Stimulated activated CD8-positive, alpha-beta memory T cell treated with anti-CD3 and anti-CD28 coated beads, Interleukin-15, amount 100 ng/mL, for 4 hours (primary cell): ENCODE measurements around the gene PCDHGB6.
"Not testable (repeated sequence)": the region's sequence is repeated elsewhere in the genome, so short reads cannot be mapped to it uniquely, and the experiment has no call there.

Experiments used
- DNase-seq, 2 donors: peaks; one replicate each; pipeline ENCODE4 v3.0.0-alpha.2; 2020; ENCODE audit warnings: low read depth in 2 of 2

PCDHGB6 gene

DNA sequence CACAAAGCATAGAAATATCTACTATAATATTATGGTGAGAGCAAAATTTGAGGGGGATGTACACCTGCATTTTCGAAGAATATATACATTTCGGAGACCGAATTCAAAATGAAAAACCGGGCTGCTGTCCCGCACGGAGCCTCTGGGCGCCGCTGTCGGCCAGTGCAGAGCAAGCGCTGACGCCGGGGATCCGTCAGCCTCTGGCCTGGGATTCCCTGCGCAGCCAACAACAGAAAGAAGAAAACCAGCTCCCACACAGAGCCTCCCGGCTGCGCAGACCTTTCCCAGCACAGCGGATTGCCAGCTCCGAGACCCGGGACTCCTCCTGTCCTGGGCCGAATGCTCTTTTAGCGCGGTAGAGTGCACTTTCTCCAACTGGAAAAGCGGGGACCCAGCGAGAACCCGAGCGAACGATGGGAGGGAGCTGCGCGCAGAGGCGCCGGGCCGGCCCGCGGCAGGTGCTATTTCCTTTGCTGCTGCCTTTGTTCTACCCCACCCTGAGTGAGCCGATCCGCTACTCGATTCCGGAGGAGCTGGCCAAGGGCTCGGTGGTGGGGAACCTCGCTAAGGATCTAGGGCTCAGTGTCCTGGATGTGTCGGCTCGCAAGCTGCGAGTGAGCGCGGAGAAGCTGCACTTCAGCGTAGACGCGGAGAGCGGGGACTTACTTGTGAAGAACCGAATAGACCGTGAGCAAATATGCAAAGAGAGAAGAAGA is at the start of gene PCDHGB6:
PCDHGB6 (plus strand) TSS at position 232 of the 716 bp plus-strand sequence; CDS start at position 414, 182 bp downstream.
- DNase-seq = not testable (repeated sequence)

DNA sequence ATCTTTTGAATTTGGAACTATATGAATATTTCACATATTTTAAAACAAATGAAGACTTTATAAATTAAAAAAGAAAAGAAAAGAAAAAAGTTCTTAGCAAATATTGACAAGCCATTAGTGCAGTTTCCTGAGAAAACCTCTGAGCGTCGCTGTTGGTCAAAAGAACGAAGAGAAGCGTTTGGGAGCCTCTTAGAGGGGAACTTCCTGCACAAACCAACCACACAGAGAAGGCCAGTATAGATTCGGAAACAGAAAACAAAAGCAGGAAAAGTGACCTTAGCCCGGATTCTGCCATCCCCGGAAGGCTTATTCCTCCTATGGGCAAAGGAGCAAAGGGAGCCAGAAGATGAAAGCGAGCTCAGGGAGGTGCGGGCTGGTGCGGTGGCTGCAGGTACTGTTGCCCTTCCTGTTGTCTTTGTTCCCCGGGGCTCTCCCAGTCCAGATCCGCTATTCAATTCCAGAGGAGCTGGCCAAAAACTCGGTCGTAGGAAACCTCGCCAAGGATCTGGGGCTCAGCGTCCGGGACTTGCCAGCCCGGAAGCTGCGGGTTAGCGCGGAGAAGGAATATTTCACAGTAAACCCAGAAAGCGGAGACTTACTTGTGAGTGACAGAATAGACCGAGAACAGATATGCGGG is 47.9 kb upstream of the PCDHGB6 start, which contains the start of gene PCDHGB2:
PCDHGB2 (plus strand) TSS at position 205 of the 637 bp plus-strand sequence; CDS start at position 347, 142 bp downstream.
- no peak for DNase-seq

DNA sequence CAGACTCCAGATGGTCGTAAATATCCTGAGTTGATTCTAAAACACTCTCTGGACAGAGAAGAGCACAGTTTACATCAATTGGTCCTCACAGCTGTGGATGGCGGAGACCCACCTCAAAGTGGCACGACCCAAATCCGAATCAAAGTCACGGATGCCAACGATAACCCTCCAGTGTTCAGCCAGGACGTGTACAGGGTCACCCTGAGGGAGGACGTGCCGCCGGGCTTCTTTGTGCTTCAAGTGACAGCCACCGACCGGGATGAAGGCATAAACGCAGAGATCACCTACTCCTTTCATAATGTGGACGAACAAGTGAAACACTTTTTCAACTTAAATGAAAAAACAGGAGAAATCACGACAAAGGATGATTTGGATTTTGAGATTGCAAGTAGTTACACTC is 47.1 kb upstream of the PCDHGB6 start:
- no peak for DNase-seq

DNA sequence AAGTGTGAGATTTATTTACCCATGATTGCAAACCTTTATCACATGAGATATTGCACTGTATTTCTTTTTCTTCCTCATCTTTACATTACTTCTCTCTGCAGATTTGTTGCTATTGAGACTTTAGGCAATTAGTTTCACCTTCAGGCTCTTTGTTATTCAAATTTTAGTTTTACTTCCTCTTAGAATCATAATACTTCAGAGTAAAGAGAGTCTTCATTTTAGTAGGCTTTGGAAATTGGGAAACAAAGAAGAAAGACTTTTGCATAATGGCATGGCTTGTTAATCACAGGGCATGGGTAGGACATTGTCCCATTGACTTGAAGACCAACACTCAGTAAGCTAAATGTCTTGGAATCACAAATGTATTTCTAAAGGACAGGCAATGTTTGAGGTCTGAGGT is 45.1 kb upstream of the PCDHGB6 start:
- DNase-seq = no peak

DNA sequence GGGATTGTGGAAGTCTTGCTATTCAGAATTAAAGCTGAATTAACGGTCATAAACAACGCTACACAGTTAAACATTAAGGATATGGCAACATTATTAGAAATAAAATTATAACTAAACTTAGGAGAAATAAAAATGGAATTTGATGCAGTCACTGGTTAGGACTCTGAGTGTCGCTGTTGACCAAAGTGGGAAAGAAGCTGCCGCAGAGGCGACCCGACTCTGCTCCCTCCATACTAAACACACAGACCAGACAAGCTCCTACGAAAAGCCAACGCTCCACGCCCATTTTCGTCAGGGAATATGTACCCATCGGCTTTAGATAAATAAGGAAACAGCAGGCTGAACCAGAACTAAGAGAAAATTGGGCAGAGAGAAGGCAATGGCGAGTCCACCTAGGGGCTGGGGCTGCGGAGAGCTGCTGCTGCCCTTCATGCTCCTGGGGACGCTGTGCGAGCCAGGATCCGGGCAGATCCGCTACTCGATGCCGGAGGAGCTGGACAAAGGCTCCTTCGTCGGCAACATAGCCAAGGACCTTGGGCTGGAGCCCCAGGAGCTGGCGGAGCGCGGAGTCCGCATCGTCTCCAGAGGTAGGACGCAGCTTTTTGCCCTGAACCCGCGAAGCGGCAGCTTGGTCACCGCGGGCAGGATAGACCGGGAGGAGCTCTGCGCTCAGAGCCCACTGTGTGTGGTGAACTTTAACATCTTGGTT is 43.7 kb upstream of the PCDHGB6 start, which contains the start of gene PCDHGA5:
PCDHGA5 (plus strand) TSS at position 211 of the 709 bp plus-strand sequence; CDS start at position 380, 169 bp downstream.
- no peak for DNase-seq

DNA sequence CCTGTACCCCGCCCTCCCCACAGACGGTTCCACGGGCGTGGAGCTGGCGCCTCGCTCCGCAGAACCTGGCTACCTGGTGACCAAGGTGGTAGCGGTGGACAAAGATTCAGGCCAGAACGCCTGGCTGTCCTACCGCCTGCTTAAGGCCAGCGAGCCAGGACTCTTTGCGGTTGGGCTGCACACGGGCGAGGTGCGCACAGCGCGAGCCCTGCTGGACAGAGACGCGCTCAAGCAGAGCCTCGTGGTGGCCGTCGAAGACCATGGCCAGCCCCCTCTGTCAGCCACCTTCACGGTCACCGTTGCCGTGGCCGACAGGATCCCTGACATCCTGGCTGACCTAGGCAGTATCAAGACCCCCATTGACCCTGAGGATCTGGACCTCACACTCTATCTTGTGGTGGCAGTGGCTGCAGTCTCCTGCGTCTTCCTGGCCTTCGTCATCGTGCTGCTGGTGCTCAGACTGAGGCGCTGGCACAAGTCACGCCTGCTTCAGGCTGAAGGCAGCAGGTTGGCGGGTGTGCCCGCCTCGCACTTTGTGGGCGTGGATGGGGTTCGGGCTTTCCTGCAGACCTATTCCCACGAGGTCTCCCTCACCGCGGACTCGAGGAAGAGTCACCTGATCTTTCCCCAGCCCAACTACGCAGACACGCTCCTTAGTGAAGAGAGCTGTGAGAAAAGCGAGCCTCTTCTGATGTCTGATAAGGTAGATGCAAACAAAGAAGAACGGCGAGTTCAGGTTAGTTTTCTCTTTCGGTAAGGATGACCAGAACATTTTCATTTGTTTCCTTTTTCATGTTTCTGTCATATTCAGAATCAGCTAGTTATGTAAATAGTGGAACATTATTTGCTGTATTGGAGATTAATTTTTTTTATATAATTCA is 41.6 kb upstream of the PCDHGB6 start:
- DNase-seq = no peak

DNA sequence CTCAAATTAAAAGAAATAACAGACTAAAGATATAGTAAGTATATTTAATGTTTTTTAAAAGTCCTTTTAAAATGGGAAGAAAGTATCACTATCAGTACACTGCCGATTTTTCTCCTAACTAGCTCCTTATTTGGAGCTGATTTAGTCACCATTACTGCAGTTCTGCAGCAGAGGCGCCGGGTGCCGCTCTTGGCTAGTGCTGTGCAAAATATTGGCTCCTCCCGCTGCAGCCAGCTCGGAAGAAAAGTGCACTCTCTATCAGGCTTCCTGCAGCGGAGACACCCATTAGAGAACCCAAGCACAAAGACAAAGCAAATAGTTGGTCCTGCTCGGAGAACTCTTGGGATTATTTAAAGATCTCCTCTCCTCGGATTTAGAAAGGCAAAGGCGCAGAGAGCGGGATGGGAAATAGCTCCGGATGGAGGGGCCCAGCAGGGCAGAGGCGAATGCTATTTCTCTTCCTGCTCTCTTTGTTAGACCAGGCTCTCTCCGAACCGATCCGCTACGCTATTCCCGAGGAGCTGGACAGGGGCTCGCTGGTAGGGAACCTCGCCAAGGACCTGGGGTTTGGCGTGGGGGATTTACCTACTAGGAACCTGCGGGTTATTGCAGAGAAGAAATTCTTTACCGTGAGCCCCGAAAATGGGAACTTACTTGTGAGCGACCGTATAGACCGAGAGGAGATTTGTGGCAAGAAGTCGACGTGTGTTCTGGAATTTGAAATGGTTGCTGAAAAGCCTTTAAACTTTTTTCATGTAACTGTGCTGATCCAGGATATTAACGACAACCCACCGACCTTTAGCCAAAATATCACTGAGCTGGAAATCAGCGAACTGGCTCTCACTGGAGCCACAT is 37.6 kb upstream of the PCDHGB6 start, which contains the start of gene PCDHGB3:
PCDHGB3 (plus strand) TSS at position 249 of the 855 bp plus-strand sequence; CDS start at position 402, 153 bp downstream.
- no peak for DNase-seq

DNA sequence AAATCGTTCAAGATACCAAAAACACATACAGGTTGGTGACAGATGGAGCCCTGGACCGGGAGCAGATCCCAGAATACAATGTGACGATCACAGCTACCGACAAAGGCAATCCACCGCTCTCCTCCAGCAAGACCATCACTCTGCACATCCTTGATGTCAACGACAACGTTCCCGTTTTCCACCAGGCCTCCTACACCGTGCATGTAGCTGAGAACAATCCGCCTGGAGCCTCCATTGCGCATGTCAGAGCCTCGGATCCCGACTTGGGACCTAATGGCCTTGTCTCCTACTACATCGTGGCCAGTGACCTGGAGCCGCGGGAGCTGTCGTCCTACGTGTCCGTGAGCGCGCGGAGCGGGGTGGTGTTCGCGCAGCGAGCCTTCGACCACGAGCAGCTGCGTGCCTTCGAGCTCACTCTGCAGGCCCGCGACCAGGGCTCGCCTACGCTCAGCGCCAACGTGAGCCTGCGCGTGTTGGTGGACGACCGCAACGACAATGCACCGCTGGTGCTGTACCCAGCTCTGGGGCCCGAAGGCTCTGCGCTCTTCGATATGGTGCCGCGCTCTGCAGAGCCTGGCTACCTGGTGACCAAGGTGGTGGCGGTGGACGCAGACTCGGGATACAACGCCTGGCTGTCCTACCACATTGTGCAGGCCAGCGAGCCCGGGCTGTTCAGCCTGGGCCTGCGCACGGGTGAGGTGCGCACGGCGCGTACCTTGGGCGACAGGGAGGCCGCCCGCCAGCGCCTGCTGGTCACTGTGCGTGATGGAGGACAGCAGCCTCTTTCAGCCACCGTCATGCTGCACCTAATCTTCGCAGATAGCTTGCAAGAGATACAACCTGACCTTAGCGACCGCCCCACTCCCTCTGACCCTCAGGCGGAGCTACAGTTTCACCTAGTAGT is 36.0 kb upstream of the PCDHGB6 start:
- DNase-seq = no peak

DNA sequence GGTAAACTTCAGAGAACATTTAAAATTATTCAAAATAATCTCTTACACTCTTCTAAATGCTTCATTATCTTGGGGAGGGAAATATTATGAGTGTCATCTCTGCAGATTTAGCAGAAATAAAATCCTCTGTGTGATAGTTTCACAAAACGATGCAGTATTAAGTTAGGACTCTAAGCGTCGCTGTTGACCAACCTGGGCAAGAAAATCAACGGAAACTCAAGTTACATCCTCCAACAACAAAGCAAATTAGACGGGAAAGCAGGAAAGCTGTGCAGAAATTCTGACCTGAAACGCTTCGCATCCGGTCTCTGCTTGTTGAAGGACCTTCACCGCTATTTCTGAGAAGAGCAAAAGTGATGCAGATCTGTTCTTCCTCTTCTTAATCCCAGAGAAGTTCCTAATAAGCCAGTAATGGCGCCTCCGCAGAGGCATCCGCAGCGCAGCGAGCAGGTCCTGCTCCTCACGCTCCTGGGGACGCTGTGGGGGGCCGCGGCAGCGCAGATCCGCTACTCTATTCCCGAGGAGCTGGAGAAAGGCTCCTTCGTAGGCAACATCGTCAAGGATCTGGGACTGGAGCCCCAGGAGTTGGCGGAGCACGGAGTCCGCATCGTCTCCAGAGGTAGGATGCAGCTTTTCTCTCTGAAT is 34.0 kb upstream of the PCDHGB6 start, which contains the start of gene PCDHGA6:
PCDHGA6 (plus strand) TSS at position 219 of the 645 bp plus-strand sequence; CDS start at position 412, 193 bp downstream.
- no peak for DNase-seq

DNA sequence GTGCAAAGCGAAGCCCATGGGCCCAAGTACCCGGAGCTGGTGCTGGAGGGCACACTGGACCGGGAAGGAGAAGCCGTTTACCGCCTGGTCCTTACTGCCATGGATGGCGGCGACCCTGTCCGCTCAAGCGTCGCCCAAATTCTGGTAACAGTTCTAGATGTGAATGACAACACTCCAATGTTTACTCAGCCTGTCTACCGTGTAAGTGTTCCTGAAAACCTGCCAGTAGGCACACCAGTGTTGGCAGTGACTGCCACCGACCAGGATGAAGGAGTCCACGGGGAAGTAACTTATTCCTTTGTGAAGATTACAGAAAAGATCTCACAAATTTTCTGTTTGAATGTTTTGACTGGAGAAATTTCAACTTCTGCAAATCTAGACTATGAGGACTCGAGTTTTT is 33.2 kb upstream of the PCDHGB6 start:
- DNase-seq = no peak

DNA sequence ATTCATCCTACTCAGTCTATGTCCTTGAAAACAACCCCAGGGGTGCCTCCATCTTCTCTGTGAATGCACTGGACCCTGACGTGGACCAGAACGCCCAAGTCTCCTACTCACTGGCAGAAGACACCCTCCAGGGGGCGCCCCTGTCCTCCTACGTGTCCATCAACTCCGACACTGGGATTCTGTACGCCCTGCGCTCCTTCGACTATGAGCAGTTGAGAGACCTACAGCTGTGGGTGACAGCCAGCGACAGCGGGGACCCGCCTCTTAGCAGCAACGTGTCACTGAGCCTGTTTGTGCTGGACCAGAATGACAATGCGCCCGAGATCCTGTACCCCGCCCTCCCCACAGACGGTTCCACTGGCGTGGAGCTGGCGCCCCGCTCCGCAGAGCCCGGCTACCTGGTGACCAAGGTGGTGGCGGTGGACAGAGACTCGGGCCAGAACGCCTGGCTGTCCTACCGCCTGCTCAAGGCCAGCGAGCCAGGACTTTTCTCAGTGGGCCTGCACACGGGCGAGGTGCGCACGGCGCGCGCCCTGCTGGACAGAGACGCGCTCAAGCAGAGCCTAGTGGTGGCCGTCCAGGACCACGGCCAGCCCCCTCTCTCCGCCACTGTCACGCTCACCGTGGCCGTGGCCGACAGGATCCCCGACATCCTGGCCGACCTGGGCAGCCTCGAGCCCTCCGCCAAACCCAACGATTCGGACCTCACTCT is 32.2 kb upstream of the PCDHGB6 start:
- DNase-seq = not testable (repeated sequence)

DNA sequence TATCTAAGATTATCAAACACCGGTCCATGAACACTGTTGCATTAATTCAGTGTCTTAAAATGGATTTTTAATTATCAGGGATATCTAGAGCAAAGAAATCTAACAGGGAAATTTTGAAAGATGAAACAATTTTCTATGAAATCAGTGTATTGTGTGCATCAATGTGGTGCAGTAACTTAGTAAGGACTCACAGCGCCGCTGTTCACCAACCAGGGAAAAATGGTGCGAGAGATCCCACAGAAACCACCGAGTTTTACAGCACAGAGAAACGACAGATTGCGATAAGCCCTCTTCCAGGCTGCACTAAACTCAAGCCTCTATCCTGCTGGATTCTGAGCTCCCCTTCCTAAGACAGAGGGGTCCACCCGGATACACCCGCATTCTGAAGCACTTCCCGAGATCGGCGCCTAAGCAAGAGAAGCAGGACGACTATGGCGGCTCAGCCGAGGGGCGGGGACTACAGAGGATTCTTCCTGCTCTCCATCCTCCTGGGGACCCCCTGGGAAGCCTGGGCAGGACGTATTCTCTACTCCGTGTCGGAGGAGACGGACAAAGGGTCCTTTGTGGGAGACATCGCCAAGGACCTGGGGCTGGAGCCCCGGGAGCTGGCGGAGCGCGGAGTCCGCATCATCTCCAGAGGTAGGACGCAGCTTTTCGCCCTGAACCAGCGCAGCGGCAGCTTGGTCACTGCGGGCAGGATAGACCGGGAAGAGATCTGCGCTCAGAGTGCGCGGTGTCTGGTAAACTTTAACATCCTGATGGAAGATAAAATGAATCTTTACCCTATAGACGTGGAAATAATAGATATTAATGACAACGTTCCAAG is 25.1 kb upstream of the PCDHGB6 start, which contains the start of gene PCDHGA7:
PCDHGA7 (plus strand) TSS at position 274 of the 826 bp plus-strand sequence; CDS start at position 432, 158 bp downstream.
- no peak for DNase-seq

DNA sequence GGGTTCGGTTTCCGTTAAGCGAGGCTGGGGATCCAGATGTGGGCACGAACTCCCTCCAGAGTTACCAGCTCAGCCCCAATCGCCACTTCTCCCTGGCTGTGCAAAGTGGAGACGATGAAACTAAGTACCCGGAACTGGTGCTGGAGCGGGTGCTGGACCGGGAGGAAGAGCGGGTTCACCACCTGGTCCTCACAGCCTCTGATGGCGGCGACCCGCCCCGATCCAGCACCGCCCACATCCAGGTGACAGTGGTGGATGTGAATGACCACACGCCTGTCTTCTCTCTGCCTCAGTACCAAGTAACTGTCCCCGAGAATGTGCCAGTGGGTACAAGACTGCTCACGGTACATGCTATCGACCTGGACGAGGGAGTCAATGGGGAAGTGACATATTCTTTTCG is 24.5 kb upstream of the PCDHGB6 start:
- DNase-seq = no peak

DNA sequence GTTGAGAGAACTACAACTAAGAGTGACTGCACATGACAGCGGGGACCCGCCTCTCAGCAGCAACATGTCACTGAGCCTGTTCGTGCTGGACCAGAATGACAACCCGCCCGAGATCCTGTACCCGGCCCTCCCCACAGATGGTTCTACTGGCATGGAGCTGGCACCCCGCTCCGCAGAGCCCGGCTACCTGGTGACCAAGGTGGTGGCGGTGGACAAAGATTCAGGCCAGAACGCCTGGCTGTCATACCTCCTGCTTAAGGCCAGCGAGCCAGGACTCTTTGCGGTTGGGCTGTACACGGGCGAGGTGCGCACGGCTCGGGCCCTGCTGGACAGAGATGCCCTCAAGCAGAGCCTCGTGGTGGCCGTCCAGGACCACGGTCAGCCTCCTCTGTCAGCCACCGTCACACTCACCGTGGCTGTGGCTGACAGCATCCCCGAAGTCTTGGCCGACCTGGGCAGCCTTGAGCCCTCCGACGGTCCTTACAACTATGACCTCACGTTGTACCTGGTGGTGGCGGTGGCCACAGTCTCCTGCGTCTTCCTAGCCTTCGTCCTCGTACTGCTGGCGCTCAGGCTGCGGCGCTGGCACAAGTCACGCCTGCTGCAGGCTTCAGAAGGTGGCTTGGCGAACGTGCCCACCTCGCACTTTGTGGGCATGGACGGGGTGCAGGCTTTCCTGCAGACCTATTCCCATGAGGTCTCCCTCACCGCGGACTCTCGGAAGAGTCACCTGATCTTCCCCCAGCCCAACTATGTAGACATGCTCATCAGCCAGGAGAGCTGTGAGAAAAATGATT is 23.2 kb upstream of the PCDHGB6 start:
- DNase-seq = no peak

DNA sequence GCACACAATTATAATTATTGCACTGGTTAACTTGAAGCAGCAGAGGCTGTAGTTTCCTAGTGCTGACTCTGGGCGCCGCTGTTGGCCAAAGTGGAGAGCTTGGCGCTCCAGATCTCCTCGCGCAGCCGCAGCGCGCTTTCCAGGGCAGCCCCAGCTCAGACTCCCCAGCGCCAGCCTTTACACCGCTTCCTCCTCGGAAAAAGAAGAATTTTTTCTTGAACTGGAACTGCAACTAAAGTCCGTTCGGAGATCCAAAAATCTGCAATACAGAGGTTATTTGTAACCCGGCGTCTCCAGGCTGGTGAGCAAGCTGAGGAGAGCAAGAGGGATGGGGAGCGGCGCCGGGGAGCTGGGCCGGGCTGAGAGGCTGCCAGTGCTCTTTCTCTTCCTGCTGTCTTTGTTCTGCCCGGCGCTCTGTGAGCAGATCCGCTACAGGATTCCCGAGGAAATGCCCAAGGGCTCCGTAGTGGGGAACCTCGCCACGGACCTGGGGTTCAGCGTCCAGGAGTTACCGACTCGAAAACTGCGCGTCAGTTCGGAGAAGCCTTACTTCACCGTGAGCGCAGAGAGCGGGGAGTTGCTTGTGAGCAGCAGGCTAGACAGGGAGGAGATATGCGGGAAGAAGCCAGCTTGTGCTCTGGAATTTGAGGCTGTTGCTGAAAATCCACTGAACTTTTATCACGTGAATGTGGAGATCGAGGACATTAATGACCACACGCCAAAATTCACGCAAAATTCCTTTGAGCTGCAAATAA is 20.1 kb upstream of the PCDHGB6 start, which contains the start of gene PCDHGB4:
PCDHGB4 (plus strand) TSS at position 142 of the 755 bp plus-strand sequence; CDS start at position 329, 187 bp downstream.
- not testable (repeated sequence) for DNase-seq
